ENCODE measurements around the gene SERPINA12. TPM values are rescaled to one million over a fixed set of nuclear protein-coding genes. Genes with fewer than 3 reads are reported as not detected.

Gene SERPINA12
- polyA plus RNA-seq, 2 of the 4 experiments (the other 2 are of a cell fraction) = not detected

DNA sequence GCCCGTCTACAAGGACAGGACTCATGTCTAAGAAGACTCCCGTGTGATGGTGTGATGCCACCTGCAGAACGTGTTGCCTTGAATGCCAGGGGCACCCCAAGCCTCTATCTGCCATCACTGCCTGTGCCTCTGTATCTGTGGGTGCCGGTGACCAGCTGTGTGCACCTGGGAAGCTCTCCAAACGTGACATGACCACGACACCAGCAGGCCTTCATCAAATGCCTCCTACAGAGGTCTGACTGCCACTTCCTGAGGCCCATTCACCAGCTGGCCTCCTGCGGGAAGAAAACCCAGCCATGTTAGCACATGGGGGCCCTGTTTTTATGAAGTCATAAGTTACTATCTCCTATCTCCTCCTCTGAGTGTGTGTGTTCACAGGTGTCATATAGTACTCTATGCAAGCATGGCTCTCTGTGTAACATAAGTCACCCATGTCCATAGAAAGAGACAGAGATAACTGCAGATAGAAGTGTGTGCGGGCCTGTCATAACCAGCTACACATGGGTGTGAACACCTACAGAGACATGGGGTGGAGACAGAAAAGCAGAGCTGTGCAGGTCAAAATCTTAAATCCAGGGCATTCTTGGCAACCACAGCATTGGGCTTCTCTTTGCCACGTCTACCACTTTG lies 33.7 kb upstream of the SERPINA12 start:
- POLR2A ChIA-PET = no interaction called here
- H3K4me2 ChIP-seq = no peak overlapping the region

DNA sequence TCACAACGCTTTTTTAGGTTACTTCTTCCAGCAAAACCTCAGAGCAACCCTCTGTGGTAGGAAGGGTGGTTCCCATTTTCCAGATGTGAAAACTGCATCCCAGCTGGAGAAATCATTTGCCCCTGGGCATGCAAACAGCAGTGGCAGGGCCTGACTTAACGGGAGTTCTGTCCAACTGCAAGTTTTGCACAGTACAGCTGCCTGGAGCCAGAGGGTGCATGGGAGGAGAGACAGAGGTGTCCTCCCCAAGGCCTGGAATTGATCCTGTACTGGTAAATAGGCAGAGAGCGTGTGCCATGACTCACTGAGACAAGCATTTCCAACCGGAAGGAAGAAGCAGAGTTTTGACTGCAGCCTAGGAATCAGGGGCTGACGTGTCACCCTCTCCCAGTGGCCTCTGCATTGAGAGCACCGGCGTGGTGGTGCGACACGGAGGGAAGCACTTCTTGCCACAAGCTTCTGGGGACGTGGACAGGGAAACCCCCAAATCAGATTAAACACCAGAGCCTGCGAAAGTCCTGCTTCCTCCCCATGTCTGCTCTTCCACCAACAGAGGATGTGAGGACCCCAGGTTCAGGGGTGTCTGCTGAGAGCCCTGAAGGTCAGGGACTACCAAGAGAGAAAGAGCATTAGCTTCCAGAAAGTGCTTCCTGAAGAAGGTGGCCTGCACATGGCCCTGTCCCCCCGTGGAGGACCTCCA lies 33.0 kb upstream of the SERPINA12 start:
- no peak overlapping the region for H3K4me3 ChIP-seq

More for the DNA sequence above, 33.7 kb upstream of the SERPINA12 start:
- CTCF ChIA-PET = interaction anchor here (1.1 to 1.9 kb wide), 4 partner anchors 9 to 109 kb away, joined by 3 to 6 read pairs (median 4); no protein-coding TSS in a partner anchor
- DNase-seq (ENCODE audit: low read depth in 1 of 2, low spot score in 1 of 2) (no peak), ATAC-seq (no peak), FAIRE-seq (no peak)
- H3K4me1 ChIP-seq = no peaks in the 10 kb centered on the region; the same call in 2 of the 3 replicates
- H3K27ac ChIP-seq = no peak overlapping the region
- 58% methylated on average over 9 of the region's 9 CpGs for WGBS (ENCODE audit: missing lambda C conversion rate)
- H3K9me3 ChIP-seq = no peaks in the 10 kb centered on the region
- TF ChIP-seq MYC (IDR thresholded peaks at IDR 0.05; ENCODE audit: borderline replicate concordance, low read length) = no peak
- TF ChIP-seq, protein P1, sequence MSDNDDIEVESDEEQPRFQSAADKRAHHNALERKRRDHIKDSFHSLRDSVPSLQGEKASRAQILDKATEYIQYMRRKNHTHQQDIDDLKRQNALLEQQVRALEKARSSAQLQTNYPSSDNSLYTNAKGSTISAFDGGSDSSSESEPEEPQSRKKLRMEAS (IDR thresholded peaks at IDR 0.05) = no peak
- TF ChIP-seq, protein P2, sequence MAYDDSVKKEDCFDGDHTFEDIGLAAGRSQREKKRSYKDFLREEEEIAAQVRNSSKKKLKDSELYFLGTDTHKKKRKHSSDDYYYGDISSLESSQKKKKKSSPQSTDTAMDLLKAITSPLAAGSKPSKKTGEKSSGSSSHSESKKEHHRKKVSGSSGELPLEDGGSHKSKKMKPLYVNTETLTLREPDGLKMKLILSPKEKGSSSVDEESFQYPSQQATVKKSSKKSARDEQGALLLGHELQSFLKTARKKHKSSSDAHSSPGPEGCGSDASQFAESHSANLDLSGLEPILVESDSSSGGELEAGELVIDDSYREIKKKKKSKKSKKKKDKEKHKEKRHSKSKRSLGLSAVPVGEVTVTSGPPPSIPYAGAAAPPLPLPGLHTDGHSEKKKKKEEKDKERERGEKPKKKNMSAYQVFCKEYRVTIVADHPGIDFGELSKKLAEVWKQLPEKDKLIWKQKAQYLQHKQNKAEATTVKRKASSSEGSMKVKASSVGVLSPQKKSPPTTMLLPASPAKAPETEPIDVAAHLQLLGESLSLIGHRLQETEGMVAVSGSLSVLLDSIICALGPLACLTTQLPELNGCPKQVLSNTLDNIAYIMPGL (CRISPR knock-in tag; IDR thresholded peaks at IDR 0.05; ENCODE audit: borderline replicate concordance) = no peak
- TF ChIP-seq RARB (CRISPR knock-in tag; IDR thresholded peaks at IDR 0.05) = no peak
- TF ChIP-seq KDM5A (IDR thresholded peaks at IDR 0.05) = no peak
- TF ChIP-seq POLR2AphosphoS2 (conservative IDR thresholded peaks at IDR 0.05; ENCODE audit: low read length) = no peak
- no peak for TF ChIP-seq ZFP36 (IDR thresholded peaks at IDR 0.05; ENCODE audit: borderline replicate concordance, partially characterized antibody)
- no peak for TF ChIP-seq GATA3 (IDR thresholded peaks at IDR 0.05; ENCODE audit: borderline replicate concordance)
- no peak for TF ChIP-seq HOXB5 (CRISPR knock-in tag; IDR thresholded peaks at IDR 0.05)
- no peak for TF ChIP-seq ESRRA (IDR thresholded peaks at IDR 0.05; ENCODE audit: borderline replicate concordance, low read length)
- no peak for TF ChIP-seq HOXB13 (CRISPR knock-in tag; IDR thresholded peaks at IDR 0.05; ENCODE audit: low read depth)
- TF ChIP-seq, protein P3, sequence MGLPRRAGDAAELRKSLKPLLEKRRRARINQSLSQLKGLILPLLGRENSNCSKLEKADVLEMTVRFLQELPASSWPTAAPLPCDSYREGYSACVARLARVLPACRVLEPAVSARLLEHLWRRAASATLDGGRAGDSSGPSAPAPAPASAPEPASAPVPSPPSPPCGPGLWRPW (IDR thresholded peaks at IDR 0.05) = no peak
- TF ChIP-seq HDAC2 (IDR thresholded peaks at IDR 0.05) = no peak
- TF ChIP-seq, protein P4, sequence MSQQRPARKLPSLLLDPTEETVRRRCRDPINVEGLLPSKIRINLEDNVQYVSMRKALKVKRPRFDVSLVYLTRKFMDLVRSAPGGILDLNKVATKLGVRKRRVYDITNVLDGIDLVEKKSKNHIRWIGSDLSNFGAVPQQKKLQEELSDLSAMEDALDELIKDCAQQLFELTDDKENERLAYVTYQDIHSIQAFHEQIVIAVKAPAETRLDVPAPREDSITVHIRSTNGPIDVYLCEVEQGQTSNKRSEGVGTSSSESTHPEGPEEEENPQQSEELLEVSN (IDR thresholded peaks at IDR 0.05; ENCODE audit: borderline replicate concordance, low read depth) = no peak
- no peak for TF ChIP-seq EHF (CRISPR knock-in tag; IDR thresholded peaks at IDR 0.05)
- no peak for TF ChIP-seq JUNB (IDR thresholded peaks at IDR 0.05)
- no peak for TF ChIP-seq EHMT2 (IDR thresholded peaks at IDR 0.05; ENCODE audit: low read depth)
- H3K4me3 ChIP-seq = no peak overlapping the region

More for the DNA sequence above, 33.0 kb upstream of the SERPINA12 start:
- ATAC-seq = no peak
- no peak for FAIRE-seq
- H3K4me1 ChIP-seq = no peaks in the 10 kb centered on the region; the same call in 2 of the 3 replicates
- H3K9me3 ChIP-seq = no peaks in the 10 kb centered on the region
- POLR2A ChIA-PET = no interaction called here
- CTCF ChIA-PET = interaction anchor here (0.8 to 1.9 kb wide), 3 partner anchors 9 to 57 kb away, joined by 3 to 6 read pairs (median 3); no protein-coding TSS in a partner anchor
- no peak overlapping the region for H3K27ac ChIP-seq
- TF ChIP-seq ZC3H11A (IDR thresholded peaks at IDR 0.05) (no peak), SREBF2 (IDR thresholded peaks at IDR 0.05) (no peak), KDM5A (IDR thresholded peaks at IDR 0.05) (no peak), RNF2 (IDR thresholded peaks at IDR 0.05; ENCODE audit: borderline replicate concordance, low read depth) (no peak), EP300 (IDR thresholded peaks at IDR 0.05) (no peak), ESRRA (IDR thresholded peaks at IDR 0.05; ENCODE audit: borderline replicate concordance, low read length) (no peak), HOXB13 (CRISPR knock-in tag; IDR thresholded peaks at IDR 0.05; ENCODE audit: low read depth) (no peak), GATA3 (IDR thresholded peaks at IDR 0.05; ENCODE audit: borderline replicate concordance) (no peak), BHLHE40 (IDR thresholded peaks at IDR 0.05; ENCODE audit: low read depth, low read length) (no peak), SMC3 (IDR thresholded peaks at IDR 0.05) (no peak), RCOR1 (IDR thresholded peaks at IDR 0.05; ENCODE audit: low read depth, low read length) (no peak), RFX5 (IDR thresholded peaks at IDR 0.05) (no peak), ZNF302 (CRISPR knock-in tag; IDR thresholded peaks at IDR 0.05) (no peak), HEYL (CRISPR knock-in tag; IDR thresholded peaks at IDR 0.05) (no peak)
- TF ChIP-seq, protein P3 (IDR thresholded peaks at IDR 0.05) = no peak
- TF ChIP-seq, protein P4 (IDR thresholded peaks at IDR 0.05; ENCODE audit: borderline replicate concordance, low read depth) = no peak
- no peak for DNase-seq (ENCODE audit: low read depth in 1 of 2, low spot score in 1 of 2)
- H3K4me2 ChIP-seq = no peak overlapping the region
- 66% methylated on average over 12 of the region's 12 CpGs for WGBS (ENCODE audit: missing lambda C conversion rate)
